H9 (cell line): Measurements from ENCODE around the gene POLA1. TPM values are rescaled to one million over a fixed set of nuclear protein-coding genes. Genes with fewer than 3 reads are reported as not detected.
A peak's percentile ranks its signal among the peaks of the same experiment; 100 is the strongest.

ENCODE experiments used
- DNase-seq: peaks from one replicate; pipeline ENCODE4 v3.0.0-alpha.2; 2017
- H2AFZ ChIP-seq: one replicate; pipeline ENCODE4 v1.6.1; 2013; ENCODE audit warnings: mild to moderate bottlenecking, low read length, control low read depth, moderate library complexity
- H2AK5ac ChIP-seq: 2 replicates; pipeline ENCODE4 v1.6.1; 2013; ENCODE audit warnings: low read length, control low read depth, mixed read lengths; ENCODE audit not compliant: insufficient read length
- H2BK120ac ChIP-seq: one replicate; pipeline ENCODE4 v1.6.1; 2013; ENCODE audit warnings: low read depth, mild to moderate bottlenecking, low read length, control low read depth, inconsistent platforms; ENCODE audit not compliant: poor library complexity, severe bottlenecking
- H2BK12ac ChIP-seq: 2 replicates; pipeline ENCODE4 v1.6.1; 2013; ENCODE audit warnings: low read length, control low read depth, mixed read lengths, low read depth; ENCODE audit not compliant: insufficient read length
- H2BK15ac ChIP-seq: 2 replicates; pipeline ENCODE4 v1.6.1; 2013; ENCODE audit warnings: low read depth, low read length, control low read depth
- H2BK20ac ChIP-seq: one replicate; pipeline ENCODE4 v1.6.1; 2013; ENCODE audit warnings: low read depth, mild to moderate bottlenecking, low read length, control low read depth, inconsistent platforms; ENCODE audit not compliant: poor library complexity, severe bottlenecking
- H2BK5ac ChIP-seq: 2 replicates; pipeline ENCODE4 v1.6.1; 2013; ENCODE audit warnings: low read length, control low read depth, mixed read lengths; ENCODE audit not compliant: insufficient read length
- H3K14ac ChIP-seq: 2 replicates; pipeline ENCODE4 v1.6.1; 2013; ENCODE audit warnings: low read length, control low read depth; ENCODE audit not compliant: insufficient read depth
- H3K18ac ChIP-seq: 2 replicates; pipeline ENCODE4 v1.6.1; 2013; ENCODE audit warnings: low read depth, mild to moderate bottlenecking, mixed read lengths, low read length, control low read depth; ENCODE audit not compliant: insufficient read length
- H3K23ac ChIP-seq: 2 replicates; pipeline ENCODE4 v1.6.1; 2013; ENCODE audit warnings: low read length, control low read depth, mixed read lengths, low read depth; ENCODE audit not compliant: insufficient read length
- H3K23me2 ChIP-seq: 2 replicates; pipeline ENCODE4 v1.6.1; 2013; ENCODE audit warnings: low read depth, mild to moderate bottlenecking, mixed read lengths, low read length, control low read depth; ENCODE audit not compliant: insufficient read length, poor library complexity, severe bottlenecking
- H3K27ac ChIP-seq: 2 replicates; pipeline ENCODE4 v1.5.1; 2013; ENCODE audit warnings: low read length, control low read depth, mixed read lengths, low read depth; ENCODE audit not compliant: insufficient read length
- H3K27me3 ChIP-seq: 2 replicates; pipeline ENCODE4 v1.6.1; 2013; ENCODE audit warnings: low read length, control low read depth, inconsistent platforms; ENCODE audit not compliant: insufficient read depth
- H3K4ac ChIP-seq: 2 replicates; pipeline ENCODE4 v1.6.1; 2013; ENCODE audit warnings: low read depth, mild to moderate bottlenecking, control low read depth, inconsistent platforms, low read length, moderate library complexity
- H3K4me1 ChIP-seq: 2 replicates; pipeline ENCODE4 v1.6.1; 2013; ENCODE audit warnings: low read length, control low read depth, inconsistent platforms; ENCODE audit not compliant: insufficient read depth
- H3K4me2 ChIP-seq: 2 replicates; pipeline ENCODE4 v1.6.1; 2013; ENCODE audit warnings: low read length, control low read depth, mixed read lengths; ENCODE audit not compliant: insufficient read length, insufficient read depth
- H3K56ac ChIP-seq: 2 replicates; pipeline ENCODE4 v1.6.1; 2013; ENCODE audit warnings: low read depth, mild to moderate bottlenecking, mixed read lengths, low read length, control low read depth; ENCODE audit not compliant: insufficient read length
- H3K79me1 ChIP-seq: 2 replicates; pipeline ENCODE4 v1.6.1; 2013; ENCODE audit warnings: low read depth, mild to moderate bottlenecking, moderate library complexity, low read length, control low read depth, inconsistent platforms; ENCODE audit not compliant: insufficient read depth, poor library complexity, severe bottlenecking
- H3K79me2 ChIP-seq: 2 replicates; pipeline ENCODE4 v1.6.1; 2013; ENCODE audit warnings: low read length, control low read depth, inconsistent platforms; ENCODE audit not compliant: insufficient read depth
- H3K9ac ChIP-seq: 2 replicates; pipeline ENCODE4 v1.6.1; 2013; ENCODE audit warnings: low read length, control low read depth, mixed read lengths; ENCODE audit not compliant: insufficient read length; ENCODE audit errors: extremely low read depth
- H3K9me3 ChIP-seq: one replicate; pipeline ENCODE4 v1.6.1; 2013; ENCODE audit warnings: low read depth, low read length, inconsistent platforms; ENCODE audit not compliant: control insufficient read depth
- H3T11ph ChIP-seq: one replicate; pipeline ENCODE4 v1.6.1; 2013; ENCODE audit warnings: mild to moderate bottlenecking, low read length, control low read depth, inconsistent platforms
- H4K20me1 ChIP-seq: one replicate; pipeline ENCODE4 v1.6.1; 2013; ENCODE audit not compliant: control insufficient read depth, insufficient read length, insufficient read depth
- H4K5ac ChIP-seq: 2 replicates; pipeline ENCODE4 v1.6.1; 2013; ENCODE audit warnings: low read depth, mild to moderate bottlenecking, mixed read lengths, low read length, control low read depth; ENCODE audit not compliant: insufficient read length
- H4K8ac ChIP-seq: replicated peaks from 2 replicates; pipeline ENCODE4 v1.6.1; 2013; ENCODE audit warnings: low read length, control low read depth, mixed read lengths, low read depth; ENCODE audit not compliant: insufficient read length
- H4K91ac ChIP-seq: 2 replicates; pipeline ENCODE4 v1.6.1; 2013; ENCODE audit warnings: low read depth, mild to moderate bottlenecking, moderate library complexity, mixed read lengths, low read length, control low read depth; ENCODE audit not compliant: insufficient read length
- H3K27ac Mint-ChIP-seq, 3 experiments: 2 replicates in 2 of 3; 3 replicates in 1 of 3; pipeline ENCODE4 v1.8.0; 2020 to 2021; ENCODE audit warnings: mixed read lengths in 3 of 3, mild to moderate bottlenecking in 1 of 3, moderate library complexity in 1 of 3
- H3K27me3 Mint-ChIP-seq: 2 replicates; pipeline ENCODE4 v1.8.0; 2021; ENCODE audit warnings: low read depth, mild to moderate bottlenecking, moderate library complexity, mixed read lengths
- H3K36me3 Mint-ChIP-seq, 3 experiments: 2 replicates in 2 of 3; 3 replicates in 1 of 3; pipeline ENCODE4 v1.8.0; 2020 to 2021; ENCODE audit warnings: low read depth in 3 of 3, mixed read lengths in 3 of 3; ENCODE audit not compliant: insufficient read depth in 1 of 3
- H3K4me1 Mint-ChIP-seq, 2 experiments: 2 replicates each; pipeline ENCODE4 v1.8.0; 2020; ENCODE audit warnings: mixed read lengths in 2 of 2
- H3K4me3 Mint-ChIP-seq, 2 experiments: 2 replicates in 1 of 2; 3 replicates in 1 of 2; pipeline ENCODE4 v1.8.0; 2020 to 2021; ENCODE audit warnings: mild to moderate bottlenecking in 2 of 2, mixed read lengths in 2 of 2, moderate library complexity in 1 of 2
- H3K9me3 Mint-ChIP-seq, 2 experiments: 2 replicates in 1 of 2; 3 replicates in 1 of 2; pipeline ENCODE4 v1.8.0; 2020; ENCODE audit warnings: mild to moderate bottlenecking in 2 of 2, mixed read lengths in 2 of 2, moderate library complexity in 1 of 2
- CTCF ChIP-seq: fragments of 200-600 bp; sonication (generic); conservative IDR thresholded peaks from 3 replicates; pipeline ENCODE4 v1.8.0; 2021; ENCODE audit warnings: antibody characterized with exemption, mild to moderate bottlenecking
- WGBS: extraction: QIAGEN DNeasy Blood & Tissue Kit; methylation state at CpG from one replicate; pipeline ENCODE4 v1.1.7; 2013; ENCODE audit warnings: missing lambda C conversion rate, low lambda C conversion rate, mixed read lengths; ENCODE audit not compliant: insufficient read length; ENCODE audit errors: extremely low coverage; 5-methylcytosine and 5-hydroxymethylcytosine counted together
- total RNA-seq: library from RNA; stranded (reverse); gene quantifications from 2 replicates; pipeline ENCODE4 v1.2.1, GENCODE V29; 2021

Gene POLA1
- total RNA-seq, 1 experiment from 2014 or later = 60.2 TPM

- H3K4me1 ChIP-seq = no peaks in the 10 kb centered on the region
Observed at GRCh38 chrX:24877288-24877664, 183.6 kb downstream of the POLA1 start.

More at GRCh38 chrX:24877288-24877664, 183.6 kb downstream of the POLA1 start:
- no peak overlapping the region for H2BK120ac ChIP-seq
- no peak overlapping the region for H3K4me3 Mint-ChIP-seq
- no peak overlapping the region for H3K27ac ChIP-seq
- no peak overlapping the region for H3K56ac ChIP-seq
- H3K4me1 Mint-ChIP-seq = peaks cover 17 to 36% of the 10 kb centered on the region in 2 experiments
- H4K91ac ChIP-seq = no peak overlapping the region
- no peak overlapping the region for H2BK20ac ChIP-seq
- peaks cover 0 to 3% (median 0%) of the 10 kb centered on the region in 3 experiments; a peak in 1 of 7 replicates for H3K36me3 Mint-ChIP-seq
- H3K27ac Mint-ChIP-seq = peak overlapping the region in 1 of 3 experiments; percentile 70; a peak in 3 of 7 replicates
- whole genome bisulfite sequencing = no CpG with 5 or more reads among the region's 3 CpGs
- no peak overlapping the region for H2BK15ac ChIP-seq
- no peak overlapping the region for H4K8ac ChIP-seq
- H3K23me2 ChIP-seq = no peaks in the 10 kb centered on the region
- no peaks in the 10 kb centered on the region for H3K79me2 ChIP-seq
- no peak overlapping the region for H2AFZ ChIP-seq
- no peaks in the 10 kb centered on the region for H3K27me3 Mint-ChIP-seq
- H2BK12ac ChIP-seq = peak overlapping the region; percentile 14
- no peaks in the 10 kb centered on the region for H3K9me3 Mint-ChIP-seq
- no peaks in the 10 kb centered on the region for H3K9me3 ChIP-seq
- H3K27me3 ChIP-seq = no peaks in the 10 kb centered on the region
- TF ChIP-seq CTCF = no peak
- no peak overlapping the region for H2AK5ac ChIP-seq
- H3K9ac ChIP-seq = no peak overlapping the region
- peak overlapping the region; percentile 39 for H3T11ph ChIP-seq
- no peaks in the 10 kb centered on the region for H4K20me1 ChIP-seq
- H3K14ac ChIP-seq = no peak overlapping the region
- no peak overlapping the region for H3K4me2 ChIP-seq
- no peak overlapping the region for H3K4ac ChIP-seq
- no peak for DNase-seq
- H3K23ac ChIP-seq = no peak overlapping the region
- H2BK5ac ChIP-seq = no peak overlapping the region
- no peak overlapping the region for H4K5ac ChIP-seq
- H3K79me1 ChIP-seq = no peaks in the 10 kb centered on the region
- H3K18ac ChIP-seq = no peak overlapping the region
